Measurements from ENCODE around the gene TIGD1.

GRCh38 chr2:232498452-232498851 is 51.9 kb downstream of the TIGD1 start:
- no peak for TF ChIP-seq POLR2A (IDR thresholded peaks at IDR 0.05)
- TF ChIP-seq POLR2AphosphoS5 (IDR thresholded peaks at IDR 0.05) = no peak
- no peak for TF ChIP-seq CTCF (IDR thresholded peaks at IDR 0.05)
- no peak for TF ChIP-seq EP300 (IDR thresholded peaks at IDR 0.05)
